Omental fat pad (tissue), 4 donors: ENCODE results near the gene ZNF451. TPM values are rescaled to one million over a fixed set of nuclear protein-coding genes. Genes with fewer than 3 reads are reported as not detected.

Experiments used
- ATAC-seq: fragments of 150-250 bp; one replicate; pipeline ENCODE4 v1.9.1; 2016; ENCODE audit warnings: mild to moderate bottlenecking, moderate library complexity; ENCODE audit not compliant: low FRiP score
- DNase-seq: peaks from one replicate; pipeline ENCODE4 v3.0.0-alpha.2; 2019; ENCODE audit warnings: low spot score
- CTCF ChIP-seq, 3 donors: fragments of 450-650 bp; IDR thresholded peaks; one replicate each; pipeline ENCODE4 v1.5.1; 2016 to 2017; ENCODE audit warnings: antibody characterized with exemption in 3 of 3, mild to moderate bottlenecking in 3 of 3, moderate library complexity in 2 of 3
- total RNA-seq, 4 donors: library from RNA; depleted of rRNA; stranded (reverse); fragments of >200 nt; gene quantifications; one replicate each; pipeline ENCODE4 v1.1.0, GENCODE V29; 2016

Gene ZNF451
- total RNA-seq, 4 donors from 2014 or later: 41.4 to 66.8 (median 57.0) TPM

- no peak for TF ChIP-seq CTCF (IDR thresholded peaks at IDR 0.05)
- ATAC-seq: no peak
- no peak for DNase-seq
Observed at GRCh38 chr6:57117796-57118195, 27.8 kb downstream of the ZNF451 start.

- DNase-seq (no peak), ATAC-seq (no peak)
- no peak for TF ChIP-seq CTCF (IDR thresholded peaks at IDR 0.05)
Observed at GRCh38 chr6:57123111-57123510, 33.1 kb downstream of the ZNF451 start.

GRCh38 chr6:57127763-57128162 lies 37.8 kb downstream of the ZNF451 start:
- DNase-seq (no peak), ATAC-seq (no peak)
- TF ChIP-seq CTCF (IDR thresholded peaks at IDR 0.05): no peak

DNA sequence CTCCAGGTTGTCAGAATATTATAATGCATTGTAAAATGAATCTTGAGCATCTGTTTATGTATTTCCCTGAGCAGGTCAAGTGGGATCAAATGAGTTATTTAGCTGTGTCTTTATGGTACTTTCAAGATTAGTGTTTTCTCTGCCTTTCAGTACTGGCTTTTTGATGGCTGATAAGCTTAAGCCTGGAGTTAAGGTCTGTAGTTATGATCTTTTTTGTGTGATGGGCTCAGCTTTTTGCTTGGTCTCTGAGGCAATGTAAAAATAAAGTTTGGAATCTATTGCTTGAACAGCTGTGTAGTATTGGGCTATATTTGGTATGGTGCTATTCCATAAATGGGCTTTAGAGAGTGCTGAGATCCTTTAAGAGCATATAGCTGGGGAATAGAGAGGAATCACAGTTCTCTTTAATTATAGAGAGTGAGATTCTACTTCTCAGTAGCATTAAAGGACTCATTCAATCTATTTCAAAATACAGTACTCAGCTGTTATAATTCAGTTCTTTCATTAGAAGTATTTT lies 40.7 kb downstream of the ZNF451 start:
- ATAC-seq (no peak), DNase-seq (no peak)
- no peak for TF ChIP-seq CTCF (IDR thresholded peaks at IDR 0.05)

- DNase-seq (no peak), ATAC-seq (no peak)
- no peak for TF ChIP-seq CTCF (IDR thresholded peaks at IDR 0.05)
Observed at GRCh38 chr6:57134954-57135353, 45.0 kb downstream of the ZNF451 start.

DNA sequence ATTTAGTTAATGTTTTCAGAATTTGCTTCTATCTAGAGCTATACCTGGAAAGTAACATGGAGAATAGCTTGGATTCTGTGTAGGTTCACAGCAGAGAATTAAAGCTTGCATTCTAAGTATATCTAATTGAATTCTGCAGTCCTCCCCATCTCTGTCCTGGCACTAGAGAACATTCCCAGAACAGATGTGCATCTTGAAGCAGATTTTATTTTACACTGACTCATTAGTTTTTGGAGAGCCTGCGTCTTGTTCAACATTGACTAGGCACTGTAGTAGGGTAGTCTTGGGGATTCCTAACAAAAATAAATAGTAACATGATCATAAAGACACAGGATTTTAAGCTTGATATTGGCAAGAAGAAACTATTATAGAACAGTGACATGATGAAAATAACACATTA lies 45.9 kb downstream of the ZNF451 start:
- no peak for ATAC-seq
- no peak for DNase-seq
- TF ChIP-seq CTCF (IDR thresholded peaks at IDR 0.05): no peak

DNA sequence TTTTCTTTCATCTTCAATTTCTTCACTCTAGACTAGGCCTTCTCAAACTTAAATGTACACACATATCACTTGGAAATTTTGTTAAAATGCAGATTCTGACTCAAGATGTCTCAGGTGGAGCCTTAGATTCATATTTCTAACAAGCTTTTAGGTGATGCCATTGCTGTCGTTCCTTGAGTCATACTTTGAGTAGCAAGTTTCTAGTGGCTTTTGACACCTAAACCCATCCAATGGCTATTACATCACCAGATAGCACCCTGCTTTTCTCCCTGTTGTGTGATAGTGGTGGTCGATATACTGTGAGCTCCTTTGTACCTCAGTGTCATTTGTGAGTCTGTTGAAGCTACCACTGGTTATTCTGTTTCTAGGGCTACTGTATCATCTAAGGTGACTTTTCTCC lies 47.4 kb downstream of the ZNF451 start:
- ATAC-seq (no peak), DNase-seq (no peak)
- TF ChIP-seq CTCF (IDR thresholded peaks at IDR 0.05): no peak
